Measurements from ENCODE around the gene PLCH1.

Gene PLCH1

DNA sequence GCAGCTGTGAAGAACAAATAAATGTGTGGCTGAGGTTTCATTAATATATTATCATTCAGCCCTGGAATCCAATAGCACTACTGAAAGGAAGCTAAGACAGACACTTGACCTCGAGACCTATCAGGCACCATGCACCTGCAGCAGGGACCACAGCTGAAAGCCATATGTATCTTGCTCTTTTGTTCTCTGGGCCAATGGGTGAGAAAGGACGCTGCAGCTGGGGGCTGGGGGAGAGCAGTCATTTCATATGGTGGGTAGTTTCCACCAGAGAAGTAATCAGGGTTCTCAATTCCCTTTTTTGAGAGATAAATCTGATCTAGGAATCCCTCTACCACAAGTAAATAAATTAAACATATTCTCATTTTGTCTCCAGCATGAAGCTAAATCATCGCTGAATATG is 225.8 kb downstream of the PLCH1 start:
- TF ChIP-seq, protein P1, sequence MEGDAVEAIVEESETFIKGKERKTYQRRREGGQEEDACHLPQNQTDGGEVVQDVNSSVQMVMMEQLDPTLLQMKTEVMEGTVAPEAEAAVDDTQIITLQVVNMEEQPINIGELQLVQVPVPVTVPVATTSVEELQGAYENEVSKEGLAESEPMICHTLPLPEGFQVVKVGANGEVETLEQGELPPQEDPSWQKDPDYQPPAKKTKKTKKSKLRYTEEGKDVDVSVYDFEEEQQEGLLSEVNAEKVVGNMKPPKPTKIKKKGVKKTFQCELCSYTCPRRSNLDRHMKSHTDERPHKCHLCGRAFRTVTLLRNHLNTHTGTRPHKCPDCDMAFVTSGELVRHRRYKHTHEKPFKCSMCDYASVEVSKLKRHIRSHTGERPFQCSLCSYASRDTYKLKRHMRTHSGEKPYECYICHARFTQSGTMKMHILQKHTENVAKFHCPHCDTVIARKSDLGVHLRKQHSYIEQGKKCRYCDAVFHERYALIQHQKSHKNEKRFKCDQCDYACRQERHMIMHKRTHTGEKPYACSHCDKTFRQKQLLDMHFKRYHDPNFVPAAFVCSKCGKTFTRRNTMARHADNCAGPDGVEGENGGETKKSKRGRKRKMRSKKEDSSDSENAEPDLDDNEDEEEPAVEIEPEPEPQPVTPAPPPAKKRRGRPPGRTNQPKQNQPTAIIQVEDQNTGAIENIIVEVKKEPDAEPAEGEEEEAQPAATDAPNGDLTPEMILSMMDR (IDR thresholded peaks at IDR 0.05; ENCODE audit: low read depth, low read length) = no peak
- no peak for TF ChIP-seq EZH2phosphoT487 (IDR thresholded peaks at IDR 0.05; ENCODE audit: low read depth)
- H3K4me2 ChIP-seq (ENCODE audit: low read length) = peak overlapping the region; percentile 64

DNA sequence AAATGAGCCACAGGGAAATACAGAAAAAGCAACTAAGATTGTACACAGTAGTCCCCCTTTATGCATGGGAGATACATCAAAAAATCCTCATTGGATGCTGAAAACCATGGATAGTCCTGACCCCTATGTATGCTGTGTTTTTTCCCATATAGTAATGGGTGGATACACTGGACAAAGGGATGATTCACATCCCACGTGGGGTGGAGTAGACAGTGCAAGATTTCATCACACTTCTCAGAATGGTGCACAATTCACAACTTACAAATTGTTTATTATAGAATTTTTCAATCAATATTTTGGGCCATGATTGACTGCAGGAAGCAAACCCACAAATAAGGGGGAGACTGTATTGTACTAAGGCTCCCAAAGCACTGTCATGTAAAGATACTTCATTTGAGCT is 227.0 kb downstream of the PLCH1 start:
- Histone ChIP-seq H3K9ac (ENCODE audit: low read length) (no peak overlapping the region), H4K20me1 (ENCODE audit: insufficient read depth, low read length) (no peaks in the 10 kb centered on the region), H3K4me2 (ENCODE audit: low read length) (no peak overlapping the region), H3K9me3 (ENCODE audit: insufficient read depth, low read length) (no peaks in the 10 kb centered on the region), H3K36me3 (replicated peaks; ENCODE audit: low read depth, low read length) (no peaks in the 10 kb centered on the region), H3K27ac (ENCODE audit: low read length) (no peak overlapping the region), H3K4me1 (ENCODE audit: low read length) (peaks cover 37% of the 10 kb centered on the region), H3K4me3 (ENCODE audit: low read length) (no peak overlapping the region), H3K79me2 (ENCODE audit: low read length) (no peaks in the 10 kb centered on the region), H2AFZ (ENCODE audit: low read depth, low read length) (no peak overlapping the region), H3K27me3 (ENCODE audit: low read depth, low read length) (peaks cover 9% of the 10 kb centered on the region; the same call in 1 of the 2 replicates)
- TF ChIP-seq, protein P1 (IDR thresholded peaks at IDR 0.05; ENCODE audit: low read depth, low read length) = no peak
- no peak for TF ChIP-seq EZH2phosphoT487 (IDR thresholded peaks at IDR 0.05; ENCODE audit: low read depth)

More for the DNA sequence above, 225.8 kb downstream of the PLCH1 start:
- peaks cover 9% of the 10 kb centered on the region; the same call in 1 of the 2 replicates for H3K27me3 ChIP-seq (ENCODE audit: low read depth, low read length)
- H3K36me3 ChIP-seq (replicated peaks; ENCODE audit: low read depth, low read length) = no peaks in the 10 kb centered on the region
- H2AFZ ChIP-seq (ENCODE audit: low read depth, low read length) = no peak overlapping the region
- no peaks in the 10 kb centered on the region for H3K9me3 ChIP-seq (ENCODE audit: insufficient read depth, low read length)
- H3K27ac ChIP-seq (ENCODE audit: low read length) = no peak overlapping the region
- no peaks in the 10 kb centered on the region for H4K20me1 ChIP-seq (ENCODE audit: insufficient read depth, low read length)
- peak overlapping the region; percentile 10; the same call in 1 of the 2 replicates for H3K4me3 ChIP-seq (ENCODE audit: low read length)
- peaks cover 40% of the 10 kb centered on the region for H3K4me1 ChIP-seq (ENCODE audit: low read length)
- no peaks in the 10 kb centered on the region for H3K79me2 ChIP-seq (ENCODE audit: low read length)
- no peak overlapping the region for H3K9ac ChIP-seq (ENCODE audit: low read length)

DNA sequence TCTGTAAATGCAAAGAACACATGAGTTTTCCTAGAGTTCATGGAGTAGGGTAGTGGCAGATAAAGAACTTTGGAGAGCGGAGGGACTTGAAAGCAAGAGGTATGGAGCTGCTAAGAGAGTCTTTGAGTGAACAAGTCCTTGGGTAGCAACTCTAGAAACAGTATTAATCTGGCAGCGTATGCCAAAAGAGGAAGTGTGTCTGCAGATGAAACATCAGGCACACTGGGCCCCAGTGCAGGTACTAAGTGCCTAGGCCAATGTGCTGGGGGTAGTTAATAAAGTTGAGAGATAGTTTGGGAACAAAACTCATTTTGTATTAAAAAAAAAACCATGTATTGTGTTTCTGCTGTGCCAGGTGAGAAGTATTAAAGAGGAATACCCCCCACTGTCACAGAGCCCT is 228.4 kb downstream of the PLCH1 start:
- Histone ChIP-seq H3K36me3 (replicated peaks; ENCODE audit: low read depth, low read length) (no peaks in the 10 kb centered on the region), H3K27ac (ENCODE audit: low read length) (no peak overlapping the region), H3K79me2 (ENCODE audit: low read length) (no peaks in the 10 kb centered on the region), H3K4me3 (ENCODE audit: low read length) (no peak overlapping the region), H3K4me1 (ENCODE audit: low read length) (peaks cover 37% of the 10 kb centered on the region), H3K9me3 (ENCODE audit: insufficient read depth, low read length) (no peaks in the 10 kb centered on the region), H4K20me1 (ENCODE audit: insufficient read depth, low read length) (no peaks in the 10 kb centered on the region), H2AFZ (ENCODE audit: low read depth, low read length) (no peak overlapping the region), H3K4me2 (ENCODE audit: low read length) (no peak overlapping the region), H3K9ac (ENCODE audit: low read length) (no peak overlapping the region), H3K27me3 (ENCODE audit: low read depth, low read length) (peaks cover 9% of the 10 kb centered on the region; the same call in 1 of the 2 replicates)
- TF ChIP-seq EZH2phosphoT487 (IDR thresholded peaks at IDR 0.05; ENCODE audit: low read depth) = no peak
- TF ChIP-seq, protein P1 (IDR thresholded peaks at IDR 0.05; ENCODE audit: low read depth, low read length) = no peak

DNA sequence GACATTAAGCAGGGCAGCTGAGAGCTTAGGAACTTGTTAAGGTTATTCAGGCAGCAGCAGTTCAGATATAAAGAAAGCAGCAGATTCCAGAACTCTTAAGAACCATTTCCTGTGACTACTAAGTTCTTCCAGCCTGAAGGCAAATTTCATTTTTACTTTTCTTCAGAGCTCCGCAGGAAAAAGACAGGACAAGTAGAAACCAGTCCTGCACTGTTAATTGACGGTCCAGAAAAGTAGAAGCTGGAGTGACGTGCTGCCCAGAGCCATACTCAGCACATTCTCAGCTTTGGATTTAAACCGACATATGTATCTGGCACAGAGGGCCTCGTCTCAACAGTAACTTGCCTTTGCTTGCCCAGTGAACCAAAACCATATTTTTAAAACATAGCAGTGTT is 232.0 kb downstream of the PLCH1 start:
- no peaks in the 10 kb centered on the region for H3K79me2 ChIP-seq (ENCODE audit: low read length)
- H3K27me3 ChIP-seq (ENCODE audit: low read depth, low read length) = 0 out of 2 replicates have a peak, but pooled peaks cover 3% of the 10 kb centered on the region
- H3K27ac ChIP-seq (ENCODE audit: low read length) = no peak overlapping the region
- H3K4me3 ChIP-seq (ENCODE audit: low read length) = no peak overlapping the region
- H3K36me3 ChIP-seq (replicated peaks; ENCODE audit: low read depth, low read length) = no peaks in the 10 kb centered on the region
- no peak overlapping the region for H3K9ac ChIP-seq (ENCODE audit: low read length)
- no peak overlapping the region for H3K4me2 ChIP-seq (ENCODE audit: low read length)
- no peaks in the 10 kb centered on the region for H4K20me1 ChIP-seq (ENCODE audit: insufficient read depth, low read length)
- H3K4me1 ChIP-seq (ENCODE audit: low read length) = peaks cover 9% of the 10 kb centered on the region
- TF ChIP-seq, protein P1 (IDR thresholded peaks at IDR 0.05; ENCODE audit: low read depth, low read length) = no peak
- TF ChIP-seq EZH2phosphoT487 (IDR thresholded peaks at IDR 0.05; ENCODE audit: low read depth) = no peak
- H3K9me3 ChIP-seq (ENCODE audit: insufficient read depth, low read length) = no peaks in the 10 kb centered on the region
- no peak overlapping the region for H2AFZ ChIP-seq (ENCODE audit: low read depth, low read length)
